AG10803 (cell line): ENCODE measurements around the gene ZSCAN4.

Experiments used
- DNase-seq: peaks from one replicate; pipeline ENCODE4 v3.0.0; 2010; ENCODE audit warnings: low read depth
- H3K4me3 ChIP-seq: 2 replicates; pipeline ENCODE4 v1.5.1; 2011; ENCODE audit warnings: mild to moderate bottlenecking, low read length, control low read depth
- CTCF ChIP-seq: conservative IDR thresholded peaks from 2 replicates; pipeline ENCODE4 v1.5.1; 2011; ENCODE audit warnings: mild to moderate bottlenecking, low read length, control low read depth, inconsistent platforms

Gene ZSCAN4

DNA sequence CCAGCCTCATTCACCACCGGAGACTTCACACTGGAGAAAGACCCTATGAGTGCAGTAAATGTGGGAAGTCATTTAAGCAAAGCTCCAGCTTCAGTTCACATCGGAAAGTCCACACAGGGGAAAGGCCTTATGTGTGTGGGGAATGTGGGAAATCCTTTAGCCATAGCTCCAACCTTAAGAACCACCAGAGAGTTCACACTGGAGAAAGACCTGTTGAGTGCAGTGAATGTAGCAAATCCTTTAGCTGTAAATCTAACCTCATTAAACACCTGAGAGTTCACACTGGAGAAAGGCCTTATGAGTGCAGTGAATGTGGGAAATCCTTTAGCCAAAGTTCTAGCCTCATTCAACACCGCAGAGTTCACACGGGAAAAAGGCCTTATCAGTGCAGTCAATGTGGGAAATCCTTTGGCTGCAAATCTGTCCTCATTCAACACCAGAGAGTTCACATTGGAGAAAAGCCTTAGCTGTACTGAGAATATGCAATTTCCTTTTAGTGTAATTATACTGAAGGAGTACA, 27.0 kb upstream of the ZSCAN4 start:
- no peak for TF ChIP-seq CTCF
- H3K4me3 ChIP-seq: no peak overlapping the region
- DNase-seq: no peak

GRCh38 chr19:57642396-57643046, 26.2 kb upstream of the ZSCAN4 start:
- TF ChIP-seq CTCF: no peak
- no peak for DNase-seq
- H3K4me3 ChIP-seq: no peak overlapping the region

DNA sequence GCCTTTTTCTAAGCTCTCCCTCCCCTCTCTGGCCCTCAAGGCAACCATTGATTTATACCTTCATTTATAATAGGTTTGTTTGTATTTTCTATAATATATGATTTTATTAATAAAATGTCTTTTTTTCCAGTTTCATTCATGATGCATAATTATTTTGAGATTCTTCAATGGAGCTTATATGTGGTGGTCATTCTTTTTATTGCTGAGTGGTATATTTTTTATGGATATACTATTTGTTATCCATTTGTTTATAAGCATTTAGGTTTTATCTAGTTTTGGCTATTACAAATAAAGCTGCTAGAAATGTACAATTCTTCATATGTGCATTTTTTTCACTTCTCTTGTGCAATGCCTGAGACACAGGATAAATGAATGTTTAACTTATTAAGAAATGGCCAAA, 25.0 kb upstream of the ZSCAN4 start:
- no peak for DNase-seq
- H3K4me3 ChIP-seq: no peak overlapping the region
- no peak for TF ChIP-seq CTCF

DNA sequence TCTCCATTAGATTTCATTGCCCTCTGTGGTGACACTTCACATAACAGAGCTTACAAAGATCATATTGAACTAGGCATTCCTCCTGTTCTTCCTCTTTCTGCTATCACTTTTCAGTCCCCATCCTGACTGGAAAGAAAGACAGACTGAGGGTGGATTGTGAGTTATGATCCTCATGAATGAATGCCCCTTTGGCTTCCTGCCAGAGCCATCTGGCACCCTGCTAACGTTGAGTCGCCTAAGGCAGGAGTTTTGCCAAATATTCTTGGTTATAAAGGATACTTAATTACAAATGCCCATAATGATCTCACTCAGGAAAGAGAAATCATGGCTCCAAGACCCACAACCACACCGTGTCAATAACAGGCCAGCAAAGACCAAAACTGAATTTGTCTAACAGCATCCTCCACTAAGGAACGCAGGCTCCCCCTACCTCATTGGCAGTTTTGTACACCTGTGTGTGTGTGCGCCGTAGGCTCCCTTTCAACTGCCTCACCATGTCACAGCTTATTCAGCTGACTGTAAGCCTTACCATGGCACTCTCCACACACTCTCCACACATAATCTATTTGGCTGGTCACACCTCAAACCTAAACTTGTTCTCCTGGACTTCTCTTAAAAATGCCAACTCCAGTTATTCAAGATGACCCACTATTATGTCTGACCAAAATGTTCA, 20.3 kb upstream of the ZSCAN4 start:
- no peak overlapping the region for H3K4me3 ChIP-seq
- DNase-seq: no peak
- TF ChIP-seq CTCF: no peak

- DNase-seq: no peak
- peak; percentile 10; the same call in 1 of the 2 replicates for TF ChIP-seq CTCF
- no peak overlapping the region for H3K4me3 ChIP-seq
Measured at GRCh38 chr19:57651654-57651996, 17.1 kb upstream of the ZSCAN4 start.

GRCh38 chr19:57653689-57654088, 15.0 kb upstream of the ZSCAN4 start:
- no peak for DNase-seq

More at GRCh38 chr19:57653689-57654088, 15.0 kb upstream of the ZSCAN4 start:
- no peak overlapping the region for H3K4me3 ChIP-seq
- no peak for TF ChIP-seq CTCF
